Measurements from ENCODE around the gene ASPA.

DNA sequence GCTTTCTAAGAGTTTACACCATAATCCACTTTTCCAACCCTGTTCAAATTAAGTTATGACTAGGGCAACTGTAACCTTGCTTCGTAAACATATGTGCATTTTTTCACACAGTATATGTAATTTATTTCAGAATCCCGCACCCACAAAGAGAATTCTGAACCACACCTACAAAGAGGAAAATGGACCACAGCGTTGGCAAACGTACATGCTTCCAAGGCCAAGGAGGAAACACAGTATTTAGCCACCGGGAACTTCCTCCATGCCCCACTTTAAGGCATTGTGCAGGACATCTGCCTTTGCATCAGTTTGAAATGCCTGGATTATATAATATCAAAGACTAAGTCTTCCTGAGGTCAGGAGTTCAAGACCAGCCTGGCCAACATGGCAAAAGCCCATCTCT, 6.3 kb upstream of the ASPA start:
- TF ChIP-seq POLR2A (IDR thresholded peaks at IDR 0.05; ENCODE audit: low read depth) (no peak), POLR2AphosphoS5 (IDR thresholded peaks at IDR 0.05) (no peak)
- TF ChIP-seq, protein P1, sequence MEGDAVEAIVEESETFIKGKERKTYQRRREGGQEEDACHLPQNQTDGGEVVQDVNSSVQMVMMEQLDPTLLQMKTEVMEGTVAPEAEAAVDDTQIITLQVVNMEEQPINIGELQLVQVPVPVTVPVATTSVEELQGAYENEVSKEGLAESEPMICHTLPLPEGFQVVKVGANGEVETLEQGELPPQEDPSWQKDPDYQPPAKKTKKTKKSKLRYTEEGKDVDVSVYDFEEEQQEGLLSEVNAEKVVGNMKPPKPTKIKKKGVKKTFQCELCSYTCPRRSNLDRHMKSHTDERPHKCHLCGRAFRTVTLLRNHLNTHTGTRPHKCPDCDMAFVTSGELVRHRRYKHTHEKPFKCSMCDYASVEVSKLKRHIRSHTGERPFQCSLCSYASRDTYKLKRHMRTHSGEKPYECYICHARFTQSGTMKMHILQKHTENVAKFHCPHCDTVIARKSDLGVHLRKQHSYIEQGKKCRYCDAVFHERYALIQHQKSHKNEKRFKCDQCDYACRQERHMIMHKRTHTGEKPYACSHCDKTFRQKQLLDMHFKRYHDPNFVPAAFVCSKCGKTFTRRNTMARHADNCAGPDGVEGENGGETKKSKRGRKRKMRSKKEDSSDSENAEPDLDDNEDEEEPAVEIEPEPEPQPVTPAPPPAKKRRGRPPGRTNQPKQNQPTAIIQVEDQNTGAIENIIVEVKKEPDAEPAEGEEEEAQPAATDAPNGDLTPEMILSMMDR (IDR thresholded peaks at IDR 0.05) = no peak
